ENCODE measurements around the gene TRABD2A.
"Not testable (repeated sequence)": the region's sequence is repeated elsewhere in the genome, so short reads cannot be mapped to it uniquely, and the experiment has no call there.

DNA sequence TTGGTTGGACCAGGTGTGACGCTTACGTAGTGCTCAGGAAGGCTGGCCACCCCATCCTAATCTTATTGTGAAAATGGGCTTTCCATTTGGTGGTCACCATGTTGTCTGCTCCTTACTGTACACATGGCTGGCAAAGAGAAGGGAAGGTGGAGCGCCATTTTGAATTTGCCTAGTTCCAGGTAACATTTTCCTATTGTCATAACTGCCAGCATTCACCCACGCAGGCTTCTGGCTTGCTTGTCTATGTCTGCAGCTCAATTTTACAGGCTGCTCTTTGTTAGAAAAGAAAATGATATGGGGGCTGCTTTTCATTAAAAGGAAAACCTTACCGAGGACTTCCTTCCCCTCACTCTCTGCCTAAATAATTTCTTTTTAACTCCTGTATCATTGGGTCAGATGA, 36.9 kb upstream of the TRABD2A start:
- TF ChIP-seq, protein P1, sequence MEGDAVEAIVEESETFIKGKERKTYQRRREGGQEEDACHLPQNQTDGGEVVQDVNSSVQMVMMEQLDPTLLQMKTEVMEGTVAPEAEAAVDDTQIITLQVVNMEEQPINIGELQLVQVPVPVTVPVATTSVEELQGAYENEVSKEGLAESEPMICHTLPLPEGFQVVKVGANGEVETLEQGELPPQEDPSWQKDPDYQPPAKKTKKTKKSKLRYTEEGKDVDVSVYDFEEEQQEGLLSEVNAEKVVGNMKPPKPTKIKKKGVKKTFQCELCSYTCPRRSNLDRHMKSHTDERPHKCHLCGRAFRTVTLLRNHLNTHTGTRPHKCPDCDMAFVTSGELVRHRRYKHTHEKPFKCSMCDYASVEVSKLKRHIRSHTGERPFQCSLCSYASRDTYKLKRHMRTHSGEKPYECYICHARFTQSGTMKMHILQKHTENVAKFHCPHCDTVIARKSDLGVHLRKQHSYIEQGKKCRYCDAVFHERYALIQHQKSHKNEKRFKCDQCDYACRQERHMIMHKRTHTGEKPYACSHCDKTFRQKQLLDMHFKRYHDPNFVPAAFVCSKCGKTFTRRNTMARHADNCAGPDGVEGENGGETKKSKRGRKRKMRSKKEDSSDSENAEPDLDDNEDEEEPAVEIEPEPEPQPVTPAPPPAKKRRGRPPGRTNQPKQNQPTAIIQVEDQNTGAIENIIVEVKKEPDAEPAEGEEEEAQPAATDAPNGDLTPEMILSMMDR (IDR thresholded peaks at IDR 0.05; ENCODE audit: borderline replicate concordance, extremely low read depth, low read length, poor library complexity, severe bottlenecking), result not testable (repeated sequence)
- TF ChIP-seq EZH2 (IDR thresholded peaks at IDR 0.05; ENCODE audit: borderline replicate concordance, low read depth, low read length, severe bottlenecking), result not testable (repeated sequence)

Data from DND-41 (cell line).